Fibroblast of lung (primary cell): ENCODE data around the gene TF.

Experiments used
- CTCF ChIP-seq, 2 donors: IDR thresholded peaks in 1 of 2; conservative IDR thresholded peaks in 1 of 2; 1 replicate in 1 of 2; 2 replicates in 1 of 2; pipeline ENCODE4 v1.5.1; 2011 to 2012; ENCODE audit warnings: low read length in 2 of 2, control low read depth in 1 of 2, inconsistent platforms in 1 of 2, low read depth in 1 of 2, mild to moderate bottlenecking in 1 of 2
- EZH2 ChIP-seq: IDR thresholded peaks from 2 replicates; pipeline ENCODE4 v1.5.1; 2012; ENCODE audit warnings: low read length, control low read depth, mild to moderate bottlenecking; ENCODE audit errors: missing control alignments

- TF ChIP-seq CTCF (conservative IDR thresholded peaks at IDR 0.05 in 1 of 2, IDR thresholded peaks at IDR 0.05 in 1 of 2; ENCODE audit: low read depth in 1 of 2, low read length in 2 of 2) (no peak), EZH2 (no peak)
These were observed 13.0 kb downstream of the TF start for GRCh38 chr3:133758964-133759739.
